Lower lobe of right lung (tissue), 2 donors: ENCODE data around the gene CCDC57. TPM values are rescaled to one million over a fixed set of nuclear protein-coding genes. Genes with fewer than 3 reads are reported as not detected.
A peak's percentile ranks its signal among the peaks of the same experiment; 100 is the strongest.

Source experiments
- ATAC-seq, 2 donors: fragments of 200-7000 bp; cut with Tn5 transposase; one replicate each; pipeline ENCODE4 v1.9.1; 2020 to 2022; ENCODE audit warnings: mild to moderate bottlenecking in 2 of 2, moderate library complexity in 2 of 2
- DNase-seq: peaks from one replicate; pipeline ENCODE4 v3.0.0-alpha.2; 2020
- H3K27ac ChIP-seq: fragments of 200-600 bp; one replicate; pipeline ENCODE4 v1.8.0; 2022
- H3K27me3 ChIP-seq: fragments of 200-600 bp; one replicate; pipeline ENCODE4 v1.8.0; 2022; ENCODE audit warnings: low read depth
- H3K36me3 ChIP-seq: fragments of 200-600 bp; one replicate; pipeline ENCODE4 v1.8.0; 2022; ENCODE audit warnings: mild to moderate bottlenecking
- H3K4me1 ChIP-seq: fragments of 200-600 bp; one replicate; pipeline ENCODE4 v1.8.0; 2022
- H3K4me3 ChIP-seq: fragments of 200-600 bp; one replicate; pipeline ENCODE4 v1.8.0; 2022; ENCODE audit warnings: mild to moderate bottlenecking
- H3K9me3 ChIP-seq: fragments of 200-600 bp; one replicate; pipeline ENCODE4 v1.8.0; 2022
- intact Hi-C: fragments of 100-400 bp; cut with DNase I; formaldehyde crosslinking; loops from one replicate; pipeline ENCODE4 v1.11.0; 2022
- total RNA-seq: library from RNA; stranded (reverse); fragmentation: NEBNext Ultra II Directional; extraction: Animal tissue kit (Norgen Biotek cat#: 25700); gene quantifications from one replicate; pipeline ENCODE4 v1.2.1, GENCODE V29; 2021
- TF ChIP-seq, protein P1 (sequence below): fragments of 200-600 bp; IDR thresholded peaks from one replicate; pipeline ENCODE4 v1.8.0; 2022; ENCODE audit warnings: antibody characterized with exemption, mild to moderate bottlenecking
- donor health status: DM: no; HTN: yes; CAD: no; lungs with severe emphysema.

CCDC57 gene
- total RNA-seq, 1 donor from 2014 or later, result 63.4 TPM

DNA sequence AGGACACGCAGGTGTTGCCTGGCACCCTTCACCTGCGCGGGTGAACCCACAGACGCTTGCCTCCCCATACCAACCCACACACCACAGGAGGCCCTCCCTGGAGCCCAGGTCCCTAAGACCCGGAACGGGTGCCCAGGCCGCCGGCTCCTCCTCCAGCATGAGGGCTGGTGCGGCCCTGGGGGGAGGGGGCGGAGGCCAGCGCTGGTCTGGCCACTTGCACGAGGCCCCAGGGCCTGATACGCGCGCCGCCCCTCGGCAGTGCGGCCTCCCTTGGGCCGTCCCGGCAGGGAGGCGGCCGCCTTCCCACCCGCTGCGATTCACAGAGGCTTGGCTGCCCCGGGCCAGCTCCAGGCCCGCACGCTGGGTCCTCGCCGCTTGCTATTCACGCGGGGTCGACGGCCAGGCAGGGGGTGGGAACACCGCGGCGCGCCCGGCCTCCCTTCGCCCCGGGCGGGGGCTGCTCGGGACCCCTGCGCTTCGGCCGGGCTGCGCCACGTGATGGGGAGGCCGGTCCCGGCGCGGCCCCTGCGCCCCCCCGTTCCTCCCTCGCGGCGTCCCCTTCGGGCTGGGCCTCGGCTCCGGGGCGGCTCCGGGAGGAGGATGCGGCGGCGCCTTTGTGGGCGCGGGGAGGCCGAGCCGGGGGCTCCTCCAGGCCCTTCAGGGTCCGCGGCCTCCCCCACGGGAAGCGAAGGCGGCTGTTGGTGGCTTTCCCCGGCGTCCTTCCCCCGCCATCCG is 115.3 kb downstream of the CCDC57 start:
- H3K27ac ChIP-seq, result peak overlapping the region; percentile 96
- peak overlapping the region; percentile 80 for H3K4me3 ChIP-seq
- intact Hi-C loops, result no loop called here
- peaks cover 46% of the 10 kb centered on the region for H3K4me1 ChIP-seq
- H3K27me3 ChIP-seq, result no peaks in the 10 kb centered on the region
- DNase-seq (peak; percentile 75), ATAC-seq (peak; percentile 23 to 36)
- TF ChIP-seq, protein P1, sequence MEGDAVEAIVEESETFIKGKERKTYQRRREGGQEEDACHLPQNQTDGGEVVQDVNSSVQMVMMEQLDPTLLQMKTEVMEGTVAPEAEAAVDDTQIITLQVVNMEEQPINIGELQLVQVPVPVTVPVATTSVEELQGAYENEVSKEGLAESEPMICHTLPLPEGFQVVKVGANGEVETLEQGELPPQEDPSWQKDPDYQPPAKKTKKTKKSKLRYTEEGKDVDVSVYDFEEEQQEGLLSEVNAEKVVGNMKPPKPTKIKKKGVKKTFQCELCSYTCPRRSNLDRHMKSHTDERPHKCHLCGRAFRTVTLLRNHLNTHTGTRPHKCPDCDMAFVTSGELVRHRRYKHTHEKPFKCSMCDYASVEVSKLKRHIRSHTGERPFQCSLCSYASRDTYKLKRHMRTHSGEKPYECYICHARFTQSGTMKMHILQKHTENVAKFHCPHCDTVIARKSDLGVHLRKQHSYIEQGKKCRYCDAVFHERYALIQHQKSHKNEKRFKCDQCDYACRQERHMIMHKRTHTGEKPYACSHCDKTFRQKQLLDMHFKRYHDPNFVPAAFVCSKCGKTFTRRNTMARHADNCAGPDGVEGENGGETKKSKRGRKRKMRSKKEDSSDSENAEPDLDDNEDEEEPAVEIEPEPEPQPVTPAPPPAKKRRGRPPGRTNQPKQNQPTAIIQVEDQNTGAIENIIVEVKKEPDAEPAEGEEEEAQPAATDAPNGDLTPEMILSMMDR, result no peak
- H3K9me3 ChIP-seq, result no peaks in the 10 kb centered on the region
- H3K36me3 ChIP-seq, result peaks cover 41% of the 10 kb centered on the region

DNA sequence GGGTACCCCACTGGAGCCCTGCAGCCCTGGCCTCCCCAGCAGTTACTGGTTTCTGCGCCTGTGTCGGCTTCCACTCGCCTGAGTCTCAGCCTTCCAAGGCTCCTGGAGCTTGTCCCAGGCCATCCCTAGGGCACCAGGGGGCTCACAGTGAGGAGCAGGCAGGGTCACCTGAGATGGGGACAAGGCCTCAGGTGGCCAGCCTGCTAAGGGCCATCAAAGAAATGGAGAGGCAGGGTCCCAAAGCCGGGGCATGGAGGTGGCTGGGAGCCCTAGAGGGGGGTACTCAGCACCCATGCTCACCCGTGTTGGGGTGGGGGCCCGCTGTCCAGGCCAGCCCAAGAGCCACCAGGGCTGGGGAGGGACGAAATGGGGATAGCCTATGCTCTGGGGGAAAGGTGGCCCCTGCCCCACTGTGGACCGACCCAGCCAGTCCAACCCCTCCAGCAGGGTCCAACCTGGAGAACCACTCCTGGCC is 115.9 kb downstream of the CCDC57 start:
- Histone ChIP-seq H3K36me3 (peaks cover 47% of the 10 kb centered on the region), H3K27me3 (no peaks in the 10 kb centered on the region), H3K4me3 (peak overlapping the region; percentile 80), H3K9me3 (no peaks in the 10 kb centered on the region), H3K27ac (peak overlapping the region; percentile 96), H3K4me1 (peaks cover 43% of the 10 kb centered on the region)
- DNase-seq (no peak), ATAC-seq (no peak)
- intact Hi-C loops, result no loop called here
- TF ChIP-seq, protein P1, result no peak

DNA sequence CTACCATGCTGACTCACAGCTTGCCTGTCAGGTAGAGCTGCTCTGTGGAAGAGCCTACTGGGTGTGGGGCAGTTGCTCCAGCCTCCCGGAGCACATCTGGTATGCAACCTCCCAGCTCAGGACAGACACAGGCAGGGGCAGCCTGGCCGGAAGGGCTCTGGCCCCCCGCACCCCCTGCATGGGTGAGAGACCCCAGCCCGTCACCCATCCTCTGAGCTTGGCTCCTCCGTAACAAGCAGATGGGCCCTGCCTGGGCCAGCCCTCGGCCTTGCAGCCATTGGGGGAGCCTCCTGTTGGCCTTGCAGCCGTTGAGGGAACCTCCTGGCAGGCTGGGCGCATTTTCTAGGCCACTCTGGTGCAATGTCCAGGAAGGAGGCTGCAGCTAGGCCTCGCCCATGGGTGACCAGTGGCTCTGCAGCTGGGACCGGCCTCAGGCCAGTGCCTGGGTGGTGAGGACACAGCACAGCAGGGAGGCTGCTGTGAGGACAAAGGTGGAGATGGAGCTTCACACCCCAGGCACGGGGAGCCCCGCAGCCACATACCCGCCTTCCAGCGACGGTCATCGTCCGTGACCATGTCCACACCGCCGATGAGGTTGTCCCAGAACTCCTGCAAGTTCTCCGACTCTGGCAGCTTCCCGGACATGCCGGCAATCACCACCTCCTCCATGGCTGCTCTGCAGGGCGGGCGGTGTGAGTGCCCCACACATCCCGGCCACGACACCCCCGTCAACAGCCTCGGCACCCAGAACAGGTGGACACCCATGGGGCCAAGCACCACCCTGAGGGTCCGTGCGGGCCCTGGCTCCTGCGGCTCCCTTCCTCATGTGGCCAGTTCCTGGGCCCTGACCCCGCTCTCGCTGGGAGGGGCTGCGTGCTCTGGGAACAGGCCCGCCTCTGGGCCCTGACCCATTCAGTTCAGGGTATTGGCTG is 116.6 kb downstream of the CCDC57 start:
- intact Hi-C loops, result no loop called here
- DNase-seq (no peak), ATAC-seq (no peak)
- TF ChIP-seq, protein P1, result no peak
- Histone ChIP-seq H3K9me3 (no peaks in the 10 kb centered on the region), H3K4me1 (peaks cover 40% of the 10 kb centered on the region), H3K27me3 (no peaks in the 10 kb centered on the region), H3K36me3 (peaks cover 54% of the 10 kb centered on the region), H3K27ac (peak overlapping the region; percentile 96), H3K4me3 (peak overlapping the region; percentile 80)

DNA sequence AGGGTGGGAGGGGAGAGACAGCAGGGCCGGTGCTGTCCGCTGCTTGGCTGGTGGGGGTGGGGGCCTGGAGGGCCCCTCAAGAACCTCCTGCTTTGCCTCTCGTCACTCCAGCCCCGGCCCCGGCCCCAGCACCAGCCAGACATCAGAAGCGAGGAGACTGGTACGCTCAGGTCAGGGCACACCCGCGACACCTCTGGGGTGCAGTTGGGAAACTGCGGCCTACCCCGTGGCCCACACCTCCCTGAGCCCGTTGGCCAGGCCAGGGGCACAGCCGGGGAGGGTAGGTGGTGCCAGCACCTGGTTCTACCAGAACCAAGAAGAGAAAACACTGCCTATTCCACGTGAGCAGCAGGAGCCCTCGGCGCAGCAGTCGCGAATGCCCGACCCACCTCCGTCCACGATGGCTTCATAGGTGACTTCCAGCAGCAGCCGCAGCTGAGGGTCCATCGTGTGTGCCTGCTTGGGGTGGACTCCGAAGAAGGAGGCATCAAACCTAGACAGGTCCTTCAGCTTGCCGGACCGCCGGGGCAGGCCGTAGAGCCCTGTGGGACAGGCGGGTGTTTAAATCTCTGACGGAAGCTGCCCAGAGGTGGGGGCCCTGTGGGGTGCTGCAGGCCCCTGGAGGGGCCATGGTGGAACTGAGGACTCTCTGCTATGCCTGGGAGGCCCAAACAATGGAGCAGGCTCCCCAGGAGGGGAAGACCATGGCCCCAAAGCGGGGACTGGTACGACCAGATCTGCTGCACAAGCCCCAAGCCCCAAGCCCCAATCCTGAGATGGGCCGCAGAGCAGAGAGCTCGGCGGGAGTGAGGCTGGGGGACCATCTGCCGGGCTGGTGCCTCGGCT is 117.5 kb downstream of the CCDC57 start:
- Histone ChIP-seq H3K4me1 (peaks cover 38% of the 10 kb centered on the region), H3K27me3 (no peaks in the 10 kb centered on the region), H3K27ac (peak overlapping the region; percentile 96), H3K9me3 (no peaks in the 10 kb centered on the region), H3K36me3 (peaks cover 63% of the 10 kb centered on the region), H3K4me3 (peak overlapping the region; percentile 80)
- TF ChIP-seq, protein P1, result no peak
- no peak for DNase-seq
- no peak for ATAC-seq
- intact Hi-C loops, result no loop called here
